Naive thymus-derived CD4-positive, alpha-beta T cell (primary cell): ENCODE measurements around the gene MIPEP. TPM values are rescaled to one million over a fixed set of nuclear protein-coding genes. Genes with fewer than 3 reads are reported as not detected.

Experiments
- ATAC-seq: fragments of 150-1000 bp; cut with Tn5 transposase; 2 replicates; pipeline ENCODE4 v1.10.0; 2021; ENCODE audit warnings: mild to moderate bottlenecking, moderate library complexity
- CTCF ChIA-PET: fragments of 350-600 bp; sonication (Branson Sonifier 250); formaldehyde crosslinking; loops from one replicate; lab custom pipeline; 2021; ENCODE audit warnings: antibody characterized with exemption; lab: Charles Lee
- POLR2A ChIA-PET: fragments of 350-600 bp; sonication (Branson Sonifier 250); formaldehyde crosslinking; loops from one replicate; lab custom pipeline; 2021; ENCODE audit warnings: antibody characterized with exemption, inconsistent platforms; lab: Charles Lee
- DNase-seq, 9 donors: peaks; one replicate each; pipeline versions ENCODE4 v3.0.0 to v3.0.0-alpha.2; 2020 to 2022; ENCODE audit warnings: mixed read lengths in 1 of 9
- H3K27ac ChIP-seq: one replicate; pipeline ENCODE4 v1.7.0; 2013; ENCODE audit warnings: mild to moderate bottlenecking, low read depth, low read length, moderate library complexity
- H3K27me3 ChIP-seq, 2 donors: one replicate each; pipeline ENCODE4 v1.7.0; 2013; ENCODE audit warnings: low read length in 2 of 2, mild to moderate bottlenecking in 2 of 2, moderate library complexity in 2 of 2; ENCODE audit not compliant: control insufficient read depth in 2 of 2, insufficient read depth in 2 of 2
- H3K36me3 ChIP-seq, 3 experiments: 1 replicate in 2 of 3; 2 replicates in 1 of 3; pipeline ENCODE4 v1.7.0; 2013; ENCODE audit warnings: low read length in 3 of 3, mild to moderate bottlenecking in 3 of 3, moderate library complexity in 1 of 3; ENCODE audit not compliant: insufficient read depth in 3 of 3, control insufficient read depth in 2 of 3
- H3K4me1 ChIP-seq, 2 donors: one replicate each; pipeline ENCODE4 v1.7.0; 2013; ENCODE audit warnings: low read length in 2 of 2, mild to moderate bottlenecking in 2 of 2, moderate library complexity in 1 of 2; ENCODE audit not compliant: control insufficient read depth in 2 of 2, insufficient read depth in 2 of 2
- H3K4me3 ChIP-seq: 2 replicates; pipeline ENCODE4 v1.7.0; 2013; ENCODE audit warnings: mild to moderate bottlenecking, low read length
- H3K9me3 ChIP-seq, 3 experiments: 1 replicate in 2 of 3; 2 replicates in 1 of 3; pipeline ENCODE4 v1.7.0; 2013; ENCODE audit warnings: low read length in 3 of 3; ENCODE audit not compliant: control insufficient read depth in 2 of 3
- H3K27ac Mint-ChIP-seq, 9 donors: one replicate each; pipeline ENCODE4 v1.8.0; 2020 to 2022; ENCODE audit warnings: mixed read lengths in 9 of 9, mild to moderate bottlenecking in 8 of 9, moderate library complexity in 5 of 9, inconsistent platforms in 2 of 9
- H3K27me3 Mint-ChIP-seq, 5 donors: one replicate each; pipeline ENCODE4 v1.8.0; 2021 to 2022; ENCODE audit warnings: mixed read lengths in 5 of 5, mild to moderate bottlenecking in 1 of 5
- H3K36me3 Mint-ChIP-seq, 5 donors: one replicate each; pipeline ENCODE4 v1.8.0; 2020 to 2022; ENCODE audit warnings: mixed read lengths in 5 of 5, mild to moderate bottlenecking in 3 of 5, inconsistent platforms in 1 of 5
- H3K4me1 Mint-ChIP-seq, 7 donors: one replicate each; pipeline ENCODE4 v1.8.0; 2020 to 2022; ENCODE audit warnings: mixed read lengths in 7 of 7, mild to moderate bottlenecking in 3 of 7, inconsistent platforms in 1 of 7
- H3K4me3 Mint-ChIP-seq, 10 donors: one replicate each; pipeline ENCODE4 v1.8.0; 2020 to 2022; ENCODE audit warnings: mild to moderate bottlenecking in 10 of 10, mixed read lengths in 10 of 10, moderate library complexity in 6 of 10, inconsistent platforms in 2 of 10
- H3K9me3 Mint-ChIP-seq, 11 donors: one replicate each; pipeline ENCODE4 v1.8.0; 2020 to 2022; ENCODE audit warnings: mixed read lengths in 11 of 11, mild to moderate bottlenecking in 4 of 11, inconsistent platforms in 1 of 11, moderate library complexity in 1 of 11
- intact Hi-C, 2 donors: fragments of 100-400 bp; cut with micrococcal nuclease; formaldehyde crosslinking; loops; one replicate each; pipeline ENCODE4 v1.15.1; 2023
- polyA plus RNA-seq, 2 donors: library from polyadenylated mRNA; unstranded; fragments of 300-500 nt; fragmentation: Illumina TruSeq; gene quantifications; one replicate each; pipeline ENCODE4 v1.2.3, GENCODE V29; 2021
- total RNA-seq, 6 experiments: library from RNA in 5 of 6; stranded (reverse) in 5 of 6; gene quantifications; 1 replicate in 5 of 6; 2 replicates in 1 of 6; pipeline ENCODE4 v1.2.3 and lab custom pipeline; 2021 to 2026

The MIPEP gene
- total and polyA plus RNA-seq, 7 experiments from 2014 or later: 8.0 to 20.7 (median 9.5) TPM

GRCh38 chr13:23754997-23755396 lies 134.2 kb downstream of the MIPEP start:
- DNase-seq (no peak), ATAC-seq (no peak)
- no peaks in the 10 kb centered on the region for H3K9me3 Mint-ChIP-seq
- H3K27ac Mint-ChIP-seq: peak overlapping the region in 8 of 9 donors; percentile 31 to 87 (median 62)
- Histone ChIP-seq H3K27ac (no peak overlapping the region), H3K9me3 (no peaks in the 10 kb centered on the region), H3K36me3 (peaks cover 0 to 7% (median 0%) of the 10 kb centered on the region in 3 experiments), H3K27me3 (no peaks in the 10 kb centered on the region), H3K4me3 (no peak overlapping the region), H3K4me1 (peaks cover 0 to 5% of the 10 kb centered on the region in 2 donors)
- peaks cover 0 to 27% (median 10%) of the 10 kb centered on the region in 5 donors for H3K36me3 Mint-ChIP-seq
- H3K4me1 Mint-ChIP-seq: peaks cover 9 to 28% (median 15%) of the 10 kb centered on the region in 7 donors
- CTCF ChIA-PET: interaction anchor here (1.0 kb wide), 1 partner anchor 12 kb away, joined by 3 read pairs; no protein-coding TSS in a partner anchor
- H3K27me3 Mint-ChIP-seq: no peaks in the 10 kb centered on the region
- intact Hi-C loops: loop anchor here in 1 of 2 donors (1.0 kb wide), 1 partner anchor 12 kb away; no protein-coding TSS in a partner anchor
- POLR2A ChIA-PET: interaction anchor here (1.2 kb wide), 1 partner anchor 11 kb away, joined by 4 read pairs; no protein-coding TSS in a partner anchor
- H3K4me3 Mint-ChIP-seq: peak overlapping the region in 7 of 10 donors; percentile 22 to 70 (median 41)

GRCh38 chr13:23754506-23754905 lies 134.7 kb downstream of the MIPEP start:
- H3K9me3 Mint-ChIP-seq: no peaks in the 10 kb centered on the region
- peaks cover 10 to 28% (median 15%) of the 10 kb centered on the region in 7 donors for H3K4me1 Mint-ChIP-seq
- peak in 6 of 9 donors; percentile 9 to 37 (median 20) for DNase-seq
- peaks cover 0 to 3% (median 0%) of the 10 kb centered on the region in 5 donors for H3K27me3 Mint-ChIP-seq
- peaks cover 0 to 5% of the 10 kb centered on the region in 2 donors for H3K4me1 ChIP-seq
- H3K27ac Mint-ChIP-seq: peak overlapping the region in 8 of 9 donors; percentile 14 to 87 (median 62)
- peak overlapping the region in 7 of 10 donors; percentile 22 to 70 (median 41) for H3K4me3 Mint-ChIP-seq
- peaks cover 0 to 31% (median 10%) of the 10 kb centered on the region in 5 donors for H3K36me3 Mint-ChIP-seq
- H3K4me3 ChIP-seq: no peak overlapping the region
- H3K36me3 ChIP-seq: peaks cover 0 to 2% (median 0%) of the 10 kb centered on the region in 3 experiments
- ChIA-PET CTCF (no interaction called here), POLR2A (no interaction called here)
- H3K9me3 ChIP-seq: no peaks in the 10 kb centered on the region
- no peak overlapping the region for H3K27ac ChIP-seq
- ATAC-seq: peak; percentile 79
- intact Hi-C loops: loop anchor here in 1 of 2 donors (1.0 kb wide), 1 partner anchor 11 kb away; no protein-coding TSS in a partner anchor
- no peaks in the 10 kb centered on the region for H3K27me3 ChIP-seq

- no peaks in the 10 kb centered on the region for H3K27me3 ChIP-seq
- H3K27me3 Mint-ChIP-seq: peaks cover 0 to 5% (median 0%) of the 10 kb centered on the region in 5 donors
- ChIA-PET CTCF (no interaction called here), POLR2A (no interaction called here)
- peaks cover 0 to 5% of the 10 kb centered on the region in 2 donors for H3K4me1 ChIP-seq
- H3K4me3 ChIP-seq: no peak overlapping the region
- H3K9me3 Mint-ChIP-seq: no peaks in the 10 kb centered on the region
- H3K4me3 Mint-ChIP-seq: peak overlapping the region in 1 of 10 donors; percentile 9
- DNase-seq: no peak
- H3K27ac Mint-ChIP-seq: peak overlapping the region in 7 of 9 donors; percentile 29 to 87 (median 63)
- no peaks in the 10 kb centered on the region for H3K9me3 ChIP-seq
- no peak overlapping the region for H3K27ac ChIP-seq
- H3K36me3 ChIP-seq: no peaks in the 10 kb centered on the region
- H3K36me3 Mint-ChIP-seq: peaks cover 0 to 24% (median 3%) of the 10 kb centered on the region in 5 donors
- intact Hi-C loops: no loop called here
- ATAC-seq: no peak
- H3K4me1 Mint-ChIP-seq: peaks cover 10 to 28% (median 15%) of the 10 kb centered on the region in 7 donors
These were observed 135.7 kb downstream of the MIPEP start for GRCh38 chr13:23753458-23753857.

GRCh38 chr13:23752111-23753001 lies 136.8 kb downstream of the MIPEP start:
- Mint-ChIP-seq H3K27ac (peak overlapping the region in 1 of 9 donors; percentile 87), H3K27me3 (peaks cover 0 to 5% (median 0%) of the 10 kb centered on the region in 5 donors), H3K4me3 (no peak overlapping the region), H3K9me3 (no peaks in the 10 kb centered on the region), H3K36me3 (peaks cover 0 to 28% (median 5%) of the 10 kb centered on the region in 5 donors), H3K4me1 (peaks cover 10 to 30% (median 16%) of the 10 kb centered on the region in 7 donors)
- H3K27me3 ChIP-seq: no peaks in the 10 kb centered on the region
- H3K27ac ChIP-seq: no peak overlapping the region
- ATAC-seq (no peak), DNase-seq (no peak)
- intact Hi-C loops: no loop called here
- CTCF ChIA-PET: no interaction called here
- no peak overlapping the region for H3K4me3 ChIP-seq
- H3K36me3 ChIP-seq: no peaks in the 10 kb centered on the region
- H3K9me3 ChIP-seq: no peaks in the 10 kb centered on the region
- H3K4me1 ChIP-seq: peaks cover 0 to 5% of the 10 kb centered on the region in 2 donors
- POLR2A ChIA-PET: no interaction called here

- H3K27ac ChIP-seq: no peak overlapping the region
- CTCF ChIA-PET: no interaction called here
- H3K4me1 Mint-ChIP-seq: peaks cover 10 to 34% (median 20%) of the 10 kb centered on the region in 7 donors
These were observed 138.0 kb downstream of the MIPEP start for GRCh38 chr13:23751195-23751594.

GRCh38 chr13:23750383-23751121 lies 138.6 kb downstream of the MIPEP start:
- intact Hi-C loops: no loop called here

More at GRCh38 chr13:23751195-23751594, 138.0 kb downstream of the MIPEP start:
- POLR2A ChIA-PET: no interaction called here
- intact Hi-C loops: no loop called here
- ATAC-seq: no peak
- H3K4me3 ChIP-seq: no peak overlapping the region
- H3K27ac Mint-ChIP-seq: peak overlapping the region in 1 of 9 donors; percentile 62
- H3K36me3 Mint-ChIP-seq: peaks cover 0 to 33% (median 7%) of the 10 kb centered on the region in 5 donors
- peaks cover 0 to 5% of the 10 kb centered on the region in 2 donors for H3K4me1 ChIP-seq
- no peak overlapping the region for H3K4me3 Mint-ChIP-seq
- no peaks in the 10 kb centered on the region for H3K9me3 ChIP-seq
- H3K27me3 ChIP-seq: no peaks in the 10 kb centered on the region
- DNase-seq: no peak
- H3K27me3 Mint-ChIP-seq: peaks cover 0 to 12% (median 0%) of the 10 kb centered on the region in 5 donors
- no peaks in the 10 kb centered on the region for H3K9me3 Mint-ChIP-seq
- no peaks in the 10 kb centered on the region for H3K36me3 ChIP-seq

More at GRCh38 chr13:23750383-23751121, 138.6 kb downstream of the MIPEP start:
- H3K4me1 Mint-ChIP-seq: peaks cover 10 to 34% (median 20%) of the 10 kb centered on the region in 7 donors
- DNase-seq (no peak), ATAC-seq (no peak)
- H3K27ac ChIP-seq: no peak overlapping the region
- H3K27ac Mint-ChIP-seq: no peak overlapping the region
- CTCF ChIA-PET: no interaction called here
- H3K4me1 ChIP-seq: peaks cover 0 to 5% of the 10 kb centered on the region in 2 donors
- no peaks in the 10 kb centered on the region for H3K36me3 ChIP-seq
- no peaks in the 10 kb centered on the region for H3K27me3 ChIP-seq
- H3K4me3 Mint-ChIP-seq: no peak overlapping the region
- no peak overlapping the region for H3K4me3 ChIP-seq
- peaks cover 0 to 33% (median 7%) of the 10 kb centered on the region in 5 donors for H3K36me3 Mint-ChIP-seq
- H3K9me3 ChIP-seq: no peaks in the 10 kb centered on the region
- POLR2A ChIA-PET: no interaction called here
- no peaks in the 10 kb centered on the region for H3K9me3 Mint-ChIP-seq
- H3K27me3 Mint-ChIP-seq: peaks cover 0 to 13% (median 0%) of the 10 kb centered on the region in 5 donors
